Mesenchymal stem cell (in vitro differentiated cells and primary cell): Measurements from ENCODE around the gene MSX1.

Source experiments
- DNase-seq: peaks from one replicate; pipeline ENCODE4 v3.0.0-alpha.2; 2013
- H2AFZ ChIP-seq: one replicate; pipeline ENCODE4 v1.6.1; 2013; ENCODE audit warnings: low read depth, mild to moderate bottlenecking, control low read depth, inconsistent platforms, low read length, moderate library complexity
- H2AK5ac ChIP-seq: 2 replicates; pipeline ENCODE4 v1.6.1; 2013; ENCODE audit warnings: low read length, moderate library complexity, mild to moderate bottlenecking, inconsistent platforms; ENCODE audit not compliant: severe bottlenecking
- H2BK120ac ChIP-seq: one replicate; pipeline ENCODE4 v1.6.1; 2013; ENCODE audit warnings: low read depth, mild to moderate bottlenecking, inconsistent platforms, low read length, moderate library complexity
- H2BK12ac ChIP-seq, 2 experiments: one replicate each; pipeline ENCODE4 v1.6.1; 2013; ENCODE audit warnings: inconsistent platforms in 2 of 2, low read length in 2 of 2, mild to moderate bottlenecking in 2 of 2, moderate library complexity in 2 of 2, control low read depth in 1 of 2
- H2BK15ac ChIP-seq: one replicate; pipeline ENCODE4 v1.6.1; 2013; ENCODE audit warnings: mild to moderate bottlenecking, low read depth, inconsistent platforms; ENCODE audit not compliant: poor library complexity, severe bottlenecking
- H2BK5ac ChIP-seq: 2 replicates; pipeline ENCODE4 v1.6.1; 2013; ENCODE audit warnings: low read depth, mild to moderate bottlenecking, low read length, control low read depth, inconsistent platforms; ENCODE audit not compliant: poor library complexity, severe bottlenecking
- H3K14ac ChIP-seq, 2 experiments: one replicate each; pipeline ENCODE4 v1.6.1; 2013; ENCODE audit warnings: inconsistent platforms in 2 of 2, low read length in 2 of 2, control low read depth in 1 of 2, mild to moderate bottlenecking in 1 of 2, moderate library complexity in 1 of 2
- H3K18ac ChIP-seq, 2 experiments: one replicate each; pipeline ENCODE4 v1.6.1; 2013; ENCODE audit warnings: inconsistent platforms in 2 of 2, low read length in 2 of 2, control low read depth in 1 of 2, low read depth in 1 of 2, mild to moderate bottlenecking in 1 of 2
- H3K23ac ChIP-seq, 2 experiments: one replicate each; pipeline ENCODE4 v1.6.1; 2013; ENCODE audit warnings: inconsistent platforms in 2 of 2, low read length in 2 of 2, mild to moderate bottlenecking in 2 of 2, moderate library complexity in 2 of 2, control low read depth in 1 of 2
- H3K27ac ChIP-seq: 2 replicates; pipeline ENCODE4 v1.5.1; 2013; ENCODE audit warnings: mild to moderate bottlenecking, moderate library complexity, low read length, control low read depth, inconsistent platforms; ENCODE audit not compliant: poor library complexity, severe bottlenecking
- H3K27me3 ChIP-seq, 2 experiments: 2 replicates each; pipeline versions ENCODE4 v1.6.1 to v1.7.0; 2013; ENCODE audit warnings: low read length in 2 of 2, mild to moderate bottlenecking in 2 of 2, moderate library complexity in 2 of 2, control low read depth in 1 of 2, inconsistent platforms in 1 of 2; ENCODE audit not compliant: control insufficient read depth in 1 of 2, insufficient read depth in 1 of 2
- H3K36me3 ChIP-seq, 2 experiments: 2 replicates each; pipeline versions ENCODE4 v1.6.1 to v1.7.0; 2013; ENCODE audit warnings: low read length in 2 of 2, control low read depth in 1 of 2, inconsistent platforms in 1 of 2, low read depth in 1 of 2, mild to moderate bottlenecking in 1 of 2; ENCODE audit not compliant: insufficient read depth in 2 of 2, control insufficient read depth in 1 of 2
- H3K4ac ChIP-seq, 2 experiments: one replicate each; pipeline ENCODE4 v1.6.1; 2013; ENCODE audit warnings: inconsistent platforms in 2 of 2, low read length in 2 of 2, mild to moderate bottlenecking in 2 of 2, moderate library complexity in 2 of 2, control low read depth in 1 of 2, low read depth in 1 of 2
- H3K4me1 ChIP-seq: 2 replicates; pipeline ENCODE4 v1.6.1; 2013; ENCODE audit warnings: low read depth, low read length, control low read depth; ENCODE audit not compliant: control insufficient read depth, insufficient read depth
- H3K4me2 ChIP-seq: 2 replicates; pipeline ENCODE4 v1.6.1; 2013; ENCODE audit warnings: low read length, mild to moderate bottlenecking, inconsistent platforms; ENCODE audit not compliant: poor library complexity, severe bottlenecking
- H3K4me3 ChIP-seq, 2 experiments: 2 replicates each; pipeline versions ENCODE4 v1.5.1 to v1.7.0; 2013; ENCODE audit warnings: low read length in 2 of 2, mild to moderate bottlenecking in 2 of 2, control low read depth in 1 of 2, low read depth in 1 of 2; ENCODE audit not compliant: insufficient read depth in 1 of 2
- H3K79me1 ChIP-seq: replicated peaks from 2 replicates; pipeline ENCODE4 v1.6.1; 2013; ENCODE audit warnings: mild to moderate bottlenecking, control low read depth, low read length, inconsistent platforms; ENCODE audit not compliant: poor library complexity, severe bottlenecking
- H3K9ac ChIP-seq: 2 replicates; pipeline ENCODE4 v1.7.0; 2013; ENCODE audit warnings: mild to moderate bottlenecking, low read length, moderate library complexity
- H3K9me3 ChIP-seq: 2 replicates; pipeline ENCODE4 v1.7.0; 2013; ENCODE audit warnings: mild to moderate bottlenecking, low read length; ENCODE audit not compliant: control insufficient read depth
- H4K8ac ChIP-seq: one replicate; pipeline ENCODE4 v1.6.1; 2013; ENCODE audit warnings: inconsistent platforms, mild to moderate bottlenecking, low read length, moderate library complexity
- H4K91ac ChIP-seq: one replicate; pipeline ENCODE4 v1.6.1; 2013; ENCODE audit warnings: mild to moderate bottlenecking, low read length, inconsistent platforms
- WGBS: methylation state at CpG from one replicate; pipeline ENCODE4 v1.1.7; 2013; ENCODE audit warnings: mixed read lengths; 5-methylcytosine and 5-hydroxymethylcytosine counted together

MSX1 gene

DNA sequence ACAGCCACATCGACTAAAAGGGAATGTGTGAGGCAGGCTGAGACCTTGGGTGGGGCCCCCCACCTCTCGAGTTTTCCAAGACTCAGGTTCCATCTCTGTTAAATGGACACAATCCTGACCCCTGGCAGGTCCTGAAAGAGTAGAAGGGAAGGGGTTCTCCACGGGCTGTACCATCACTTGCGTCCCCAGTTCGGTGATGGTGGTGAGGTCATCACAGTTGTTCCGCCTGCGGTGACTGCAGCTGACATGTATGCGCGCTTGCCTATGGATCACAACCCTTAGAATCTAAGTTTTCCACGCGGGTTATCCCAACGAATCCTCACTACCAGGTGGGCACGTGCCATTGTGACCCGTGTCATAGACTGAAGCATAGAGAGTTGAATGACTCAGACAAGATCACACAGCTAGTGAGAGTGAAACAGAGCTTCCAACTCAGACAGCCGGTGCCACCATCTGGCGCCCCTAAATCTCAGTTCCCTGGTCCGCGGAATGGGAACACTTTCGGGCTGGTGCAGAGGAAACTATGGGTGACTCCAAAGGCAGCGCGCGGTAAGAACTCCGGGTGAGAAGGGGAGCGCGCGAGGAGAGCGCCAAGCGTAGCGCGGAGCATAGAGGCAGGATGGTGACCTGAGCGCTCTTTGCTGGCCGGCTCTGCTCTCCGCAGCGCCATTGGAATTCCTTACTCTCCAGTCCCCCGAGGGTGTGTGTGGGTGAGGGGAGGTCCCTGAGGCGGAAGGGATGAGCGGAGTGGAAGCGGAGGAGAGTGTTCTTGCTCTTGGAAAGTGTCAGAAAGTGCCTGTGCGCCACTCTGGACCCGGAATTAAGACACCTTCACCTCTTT lies 10.5 kb downstream of the MSX1 start:
- no peaks in the 10 kb centered on the region for H3K79me1 ChIP-seq
- no peak overlapping the region for H2BK15ac ChIP-seq
- no peaks in the 10 kb centered on the region for H3K9me3 ChIP-seq
- H3K18ac ChIP-seq = no peak overlapping the region
- no peak overlapping the region for H2BK5ac ChIP-seq
- no peak overlapping the region for H3K27ac ChIP-seq
- H2AK5ac ChIP-seq = no peak overlapping the region
- no peak overlapping the region for H4K91ac ChIP-seq
- no peak for DNase-seq
- no peak overlapping the region for H3K4me2 ChIP-seq
- H3K4ac ChIP-seq = no peak overlapping the region
- H3K4me1 ChIP-seq = peaks cover 24% of the 10 kb centered on the region
- no peak overlapping the region for H3K9ac ChIP-seq
- H3K23ac ChIP-seq = no peak overlapping the region
- no peak overlapping the region for H4K8ac ChIP-seq
- H3K36me3 ChIP-seq = no peaks in the 10 kb centered on the region
- H2AFZ ChIP-seq = no peak overlapping the region
- no peak overlapping the region for H3K14ac ChIP-seq
- no peak overlapping the region for H2BK120ac ChIP-seq
- peaks cover 86 to 100% of the 10 kb centered on the region in 2 experiments for H3K27me3 ChIP-seq
- H2BK12ac ChIP-seq = no peak overlapping the region
- peak overlapping the region in 1 of 2 experiments; percentile 63 for H3K4me3 ChIP-seq
- 4% methylated on average over 38 of the region's 40 CpGs for WGBS

DNA sequence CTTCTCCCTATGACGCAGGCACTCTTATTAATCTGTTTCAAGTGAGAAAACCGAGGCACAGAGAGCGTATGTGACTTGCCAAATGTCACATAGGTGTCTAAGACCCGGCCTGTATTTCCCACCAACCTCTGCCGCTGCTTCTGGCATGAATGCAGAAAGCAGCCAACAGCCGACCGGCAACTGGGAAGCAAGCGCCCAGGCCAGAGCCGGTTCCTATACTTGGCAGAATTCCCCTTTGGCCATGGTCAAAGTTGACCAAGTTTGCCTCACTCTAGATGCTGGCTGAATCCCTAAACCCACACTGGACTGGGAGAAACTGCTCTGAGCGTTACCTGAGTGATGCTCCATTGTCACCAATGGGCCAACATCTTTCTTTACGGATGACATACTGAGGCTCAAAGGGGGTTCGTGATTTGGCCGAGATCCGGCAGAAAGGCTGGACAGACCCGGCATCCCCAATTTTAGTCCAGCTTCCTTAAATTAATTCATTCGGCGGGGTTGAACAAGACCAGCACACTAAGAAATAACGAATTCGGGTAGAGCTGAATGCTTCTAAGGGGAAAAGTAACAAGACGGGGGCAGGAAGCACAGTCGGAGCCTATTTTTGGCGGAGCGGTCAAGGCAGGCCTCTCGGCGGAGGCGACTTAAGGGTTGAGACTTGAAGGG lies 11.2 kb downstream of the MSX1 start:
- Histone ChIP-seq H2BK12ac (no peak overlapping the region), H3K36me3 (no peaks in the 10 kb centered on the region), H4K91ac (no peak overlapping the region), H2AFZ (no peak overlapping the region), H3K18ac (no peak overlapping the region), H3K4ac (no peak overlapping the region), H2BK5ac (no peak overlapping the region), H3K4me2 (no peak overlapping the region), H3K23ac (no peak overlapping the region), H3K4me3 (peak overlapping the region in 1 of 2 experiments; percentile 63), H2BK15ac (no peak overlapping the region), H3K14ac (no peak overlapping the region), H2BK120ac (no peak overlapping the region), H4K8ac (no peak overlapping the region), H3K9me3 (no peaks in the 10 kb centered on the region), H3K27me3 (peaks cover 93 to 100% of the 10 kb centered on the region in 2 experiments), H3K9ac (no peak overlapping the region), H3K27ac (no peak overlapping the region), H3K79me1 (no peaks in the 10 kb centered on the region), H2AK5ac (no peak overlapping the region), H3K4me1 (peaks cover 23% of the 10 kb centered on the region)
- whole genome bisulfite sequencing = 17% methylated on average over 26 of the region's 26 CpGs
- no peak for DNase-seq

DNA sequence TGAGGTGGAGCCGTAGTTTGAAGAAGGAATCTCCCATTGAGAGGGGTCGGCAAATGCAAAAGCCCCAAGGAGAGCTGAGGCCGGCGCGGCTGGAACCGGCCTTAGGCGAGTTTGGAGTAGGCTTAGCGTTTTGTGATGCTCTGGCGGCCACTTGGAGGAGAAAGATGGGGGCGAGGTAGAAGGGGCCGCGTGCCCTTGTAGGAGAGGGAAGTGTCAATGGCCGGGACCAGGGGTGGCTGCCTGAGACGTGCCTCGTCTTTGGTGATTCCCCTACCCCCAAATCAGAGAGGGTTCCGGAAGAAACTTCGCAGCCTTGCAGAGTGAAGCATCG lies 11.7 kb downstream of the MSX1 start:
- no peak overlapping the region for H2BK15ac ChIP-seq
- H3K36me3 ChIP-seq = no peaks in the 10 kb centered on the region
- H3K4me1 ChIP-seq = peaks cover 19% of the 10 kb centered on the region
- no peak overlapping the region for H2AFZ ChIP-seq
- H3K79me1 ChIP-seq = no peaks in the 10 kb centered on the region
- H2BK12ac ChIP-seq = no peak overlapping the region
- no peak overlapping the region for H2BK5ac ChIP-seq
- no peaks in the 10 kb centered on the region for H3K9me3 ChIP-seq
- no peak overlapping the region for H4K8ac ChIP-seq
- no peak overlapping the region for H2AK5ac ChIP-seq
- no peak overlapping the region for H3K4ac ChIP-seq
- H3K4me2 ChIP-seq = no peak overlapping the region
- H3K18ac ChIP-seq = no peak overlapping the region
- H3K4me3 ChIP-seq = peak overlapping the region in 1 of 2 experiments; percentile 29
- WGBS = 2% methylated on average over 17 of the region's 18 CpGs
- H3K27ac ChIP-seq = no peak overlapping the region
- DNase-seq = no peak
- no peak overlapping the region for H3K14ac ChIP-seq
- no peak overlapping the region for H4K91ac ChIP-seq
- H3K27me3 ChIP-seq = peaks cover 92 to 97% of the 10 kb centered on the region in 2 experiments
- no peak overlapping the region for H2BK120ac ChIP-seq
- H3K23ac ChIP-seq = no peak overlapping the region
- no peak overlapping the region for H3K9ac ChIP-seq

DNA sequence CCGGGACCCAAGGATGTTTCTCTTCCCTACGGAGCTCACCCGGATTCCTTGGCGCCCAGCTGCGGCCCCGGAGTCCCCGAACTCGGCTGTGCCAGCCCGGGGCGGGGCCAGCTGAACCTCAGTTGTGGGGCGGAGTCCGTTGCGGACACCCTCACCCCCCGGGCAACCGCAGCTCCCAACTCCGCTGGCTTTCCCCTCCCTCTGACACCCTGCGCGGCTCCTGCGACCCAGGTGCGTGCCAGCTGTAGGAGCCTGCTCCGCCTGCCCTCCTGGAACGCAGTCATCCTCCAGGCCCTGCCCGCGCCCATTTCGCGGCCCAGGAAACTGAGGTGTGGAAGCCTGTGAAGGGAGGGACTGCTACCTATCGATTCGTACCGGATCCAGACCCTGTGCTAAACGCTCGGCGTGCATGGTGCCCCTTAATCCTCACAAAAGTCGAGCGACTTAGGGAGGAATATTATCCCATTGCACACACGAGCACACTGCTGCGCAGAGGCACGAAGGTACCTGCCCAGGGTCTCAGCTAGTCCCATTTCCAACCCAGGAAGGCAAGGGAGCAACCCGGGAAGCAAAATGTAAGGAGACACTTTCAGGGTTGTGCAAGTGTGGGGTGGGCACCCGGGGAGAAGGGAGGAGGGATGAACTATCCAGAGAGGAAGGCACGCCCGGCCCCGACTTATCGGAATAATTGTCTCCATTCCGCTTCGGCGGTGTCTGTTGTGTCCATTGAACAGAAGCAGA lies 12.3 kb downstream of the MSX1 start:
- H3K4me1 ChIP-seq = peaks cover 15% of the 10 kb centered on the region
- no peak overlapping the region for H3K14ac ChIP-seq
- no peak overlapping the region for H3K9ac ChIP-seq
- no peaks in the 10 kb centered on the region for H3K9me3 ChIP-seq
- peaks cover 87 to 92% of the 10 kb centered on the region in 2 experiments for H3K27me3 ChIP-seq
- no peak for DNase-seq
- H2BK120ac ChIP-seq = no peak overlapping the region
- no peak overlapping the region for H2AFZ ChIP-seq
- WGBS = 6% methylated on average over 40 of the region's 46 CpGs
- H3K18ac ChIP-seq = no peak overlapping the region
- H2BK12ac ChIP-seq = no peak overlapping the region
- no peak overlapping the region for H3K27ac ChIP-seq
- peak overlapping the region in 1 of 2 experiments; percentile 48 for H3K23ac ChIP-seq
- no peak overlapping the region for H4K8ac ChIP-seq
- H3K4me2 ChIP-seq = no peak overlapping the region
- H3K4me3 ChIP-seq = peak overlapping the region in 1 of 2 experiments; percentile 29
- no peaks in the 10 kb centered on the region for H3K79me1 ChIP-seq
- H3K4ac ChIP-seq = no peak overlapping the region
- H2BK15ac ChIP-seq = no peak overlapping the region
- H2BK5ac ChIP-seq = no peak overlapping the region
- H4K91ac ChIP-seq = no peak overlapping the region
- no peak overlapping the region for H2AK5ac ChIP-seq
- H3K36me3 ChIP-seq = no peaks in the 10 kb centered on the region
